Mucosa of descending colon (tissue), 3 donors: ENCODE measurements around the gene MSANTD1. TPM values are rescaled to one million over a fixed set of nuclear protein-coding genes. Genes with fewer than 3 reads are reported as not detected.

ENCODE experiments used
- ATAC-seq: fragments of 200-7000 bp; cut with Tn5 transposase; one replicate; pipeline ENCODE4 v1.9.1; 2020; ENCODE audit warnings: mild to moderate bottlenecking, moderate library complexity
- DNase-seq, 3 donors: peaks; one replicate each; pipeline ENCODE4 v3.0.0-alpha.2; 2020
- H3K36me3 ChIP-seq: fragments of 200-600 bp; one replicate; pipeline ENCODE4 v1.8.0; 2021; ENCODE audit warnings: low read depth, mild to moderate bottlenecking
- H3K4me1 ChIP-seq: fragments of 200-600 bp; one replicate; pipeline ENCODE4 v1.8.0; 2021; ENCODE audit warnings: low read depth, mild to moderate bottlenecking
- H3K4me3 ChIP-seq: fragments of 200-600 bp; one replicate; pipeline ENCODE4 v1.8.0; 2021; ENCODE audit warnings: mild to moderate bottlenecking
- H3K9me3 ChIP-seq: fragments of 200-600 bp; one replicate; pipeline ENCODE4 v1.8.0; 2021; ENCODE audit warnings: mild to moderate bottlenecking
- intact Hi-C, 2 donors: fragments of 100-400 bp; cut with DNase I in 1 of 2; cut with micrococcal nuclease in 1 of 2; formaldehyde crosslinking; loops; one replicate each; pipeline versions ENCODE4 v1.11.0 to v1.11.1; 2022; cut with DNase I, micrococcal nuclease
- total RNA-seq, 3 donors: library from RNA; stranded (reverse); fragmentation: NEBNext Ultra II Directional in 2 of 3; extraction: Animal tissue kit (Norgen Biotek cat#: 25700) in 2 of 3; gene quantifications; one replicate each; pipeline versions ENCODE4 v1.2.1 to v1.2.4, GENCODE V29; 2021 to 2023
- TF ChIP-seq, protein P1 (sequence below): fragments of 200-600 bp; IDR thresholded peaks from one replicate; pipeline ENCODE4 v1.8.0; 2022; ENCODE audit warnings: antibody characterized with exemption, mild to moderate bottlenecking
- donor health status: DM: no; HTN: no; CAD: no; lungs with moderate emphysema.
- donor health status: DM: no; HTN: no; CAD: no.
- donor health status: DM: no; HTN: yes; CAD: no.

Gene MSANTD1
- total RNA-seq, 3 donors from 2014 or later = 0.58 to 1.3 (median 0.69) TPM

DNA sequence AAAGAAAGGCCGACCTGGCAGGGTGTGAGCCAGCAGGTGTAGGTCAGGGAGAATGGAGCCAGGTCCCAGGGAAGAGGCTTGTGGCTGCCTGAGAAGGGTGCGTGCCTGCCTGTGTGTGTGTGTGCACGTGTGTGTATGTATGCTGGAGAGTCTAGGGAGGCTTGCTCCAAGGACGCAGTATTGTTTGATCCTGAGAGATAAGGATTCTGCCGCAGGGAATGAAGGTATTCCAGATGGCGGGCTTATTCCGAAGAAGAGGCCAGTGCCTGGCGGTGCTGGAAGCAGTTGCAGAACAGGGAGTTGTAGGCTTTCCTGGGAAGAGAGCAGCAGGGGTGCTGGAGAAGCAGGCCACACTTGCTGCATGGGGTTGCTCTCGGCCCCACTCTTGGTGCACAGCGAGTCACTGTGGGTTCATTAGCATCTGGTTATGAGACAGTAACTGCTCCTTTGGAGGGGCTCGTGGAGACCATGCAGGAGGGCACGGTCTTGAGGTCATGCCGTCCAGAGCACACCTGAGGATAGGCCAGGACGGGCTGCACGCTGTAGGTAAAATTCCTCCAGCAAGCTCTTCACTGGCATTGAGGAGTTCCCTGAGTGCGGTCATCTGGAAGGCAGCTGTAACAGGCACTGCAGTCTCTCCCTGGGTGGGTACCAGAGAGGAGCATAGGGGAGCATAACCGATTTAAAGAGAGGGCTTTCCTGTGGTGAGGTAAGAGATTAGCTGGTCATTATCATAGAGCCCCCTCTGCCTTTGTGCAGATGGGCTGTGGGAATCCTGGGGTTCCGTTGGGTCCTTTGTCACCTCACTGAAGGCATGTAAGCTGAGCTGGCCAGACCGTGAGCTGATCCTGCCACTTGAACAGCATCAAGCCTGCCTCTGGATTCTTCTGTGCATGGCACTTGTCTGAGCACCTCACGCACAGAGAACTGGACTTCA lies 29.9 kb upstream of the MSANTD1 start:
- TF ChIP-seq, protein P1, sequence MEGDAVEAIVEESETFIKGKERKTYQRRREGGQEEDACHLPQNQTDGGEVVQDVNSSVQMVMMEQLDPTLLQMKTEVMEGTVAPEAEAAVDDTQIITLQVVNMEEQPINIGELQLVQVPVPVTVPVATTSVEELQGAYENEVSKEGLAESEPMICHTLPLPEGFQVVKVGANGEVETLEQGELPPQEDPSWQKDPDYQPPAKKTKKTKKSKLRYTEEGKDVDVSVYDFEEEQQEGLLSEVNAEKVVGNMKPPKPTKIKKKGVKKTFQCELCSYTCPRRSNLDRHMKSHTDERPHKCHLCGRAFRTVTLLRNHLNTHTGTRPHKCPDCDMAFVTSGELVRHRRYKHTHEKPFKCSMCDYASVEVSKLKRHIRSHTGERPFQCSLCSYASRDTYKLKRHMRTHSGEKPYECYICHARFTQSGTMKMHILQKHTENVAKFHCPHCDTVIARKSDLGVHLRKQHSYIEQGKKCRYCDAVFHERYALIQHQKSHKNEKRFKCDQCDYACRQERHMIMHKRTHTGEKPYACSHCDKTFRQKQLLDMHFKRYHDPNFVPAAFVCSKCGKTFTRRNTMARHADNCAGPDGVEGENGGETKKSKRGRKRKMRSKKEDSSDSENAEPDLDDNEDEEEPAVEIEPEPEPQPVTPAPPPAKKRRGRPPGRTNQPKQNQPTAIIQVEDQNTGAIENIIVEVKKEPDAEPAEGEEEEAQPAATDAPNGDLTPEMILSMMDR = no peak
- ATAC-seq = no peak
- intact Hi-C loops = no loop called here
- Histone ChIP-seq H3K9me3 (no peaks in the 10 kb centered on the region), H3K4me1 (no peaks in the 10 kb centered on the region), H3K36me3 (peaks cover 11% of the 10 kb centered on the region), H3K4me3 (no peak overlapping the region)
- DNase-seq = no peak

DNA sequence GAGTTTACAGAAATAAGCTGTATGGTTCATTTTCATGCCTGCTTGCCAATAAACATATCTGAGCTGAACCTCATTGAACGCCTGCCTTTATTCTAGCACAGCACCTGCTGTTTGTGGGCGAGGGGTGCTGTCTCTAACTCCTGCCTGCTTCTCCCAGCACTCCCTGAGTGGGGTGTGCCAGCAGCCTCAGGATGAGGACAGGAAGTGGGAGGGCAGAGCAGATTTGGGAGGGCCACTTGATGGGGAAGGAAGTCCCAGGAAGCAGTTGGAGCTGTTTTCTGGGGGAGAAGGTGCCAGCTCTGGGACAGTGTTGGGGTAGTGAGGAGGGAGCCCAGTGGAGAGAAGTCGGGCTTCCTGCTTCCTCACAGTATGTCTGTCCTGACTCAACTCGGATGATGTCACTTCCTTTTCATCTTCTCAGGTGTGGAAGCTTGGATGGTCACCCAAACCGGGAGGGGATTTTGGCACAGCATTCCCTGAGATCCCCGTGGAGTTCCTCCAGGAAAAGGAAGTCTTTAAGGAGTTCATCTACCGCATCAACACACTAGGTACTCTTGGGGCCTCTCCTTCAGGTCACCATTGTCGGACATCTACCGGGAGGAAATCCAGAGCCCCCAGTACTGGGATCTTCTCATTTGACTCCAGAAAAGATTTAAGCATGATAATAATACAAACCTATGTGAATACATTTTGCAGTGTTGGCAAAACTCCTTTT lies 29.0 kb upstream of the MSANTD1 start:
- ATAC-seq (no peak), DNase-seq (no peak)
- no peak overlapping the region for H3K4me3 ChIP-seq
- no peaks in the 10 kb centered on the region for H3K4me1 ChIP-seq
- intact Hi-C loops = no loop called here
- peaks cover 10% of the 10 kb centered on the region for H3K36me3 ChIP-seq
- H3K9me3 ChIP-seq = no peaks in the 10 kb centered on the region
- TF ChIP-seq, protein P1 = no peak

- intact Hi-C loops = no loop called here
- DNase-seq (no peak), ATAC-seq (no peak)
- Histone ChIP-seq H3K4me3 (no peak overlapping the region), H3K4me1 (no peaks in the 10 kb centered on the region), H3K36me3 (peaks cover 7% of the 10 kb centered on the region), H3K9me3 (no peaks in the 10 kb centered on the region)
- TF ChIP-seq, protein P1 = no peak
Measured at GRCh38 chr4:3220476-3221183, 28.3 kb upstream of the MSANTD1 start.

GRCh38 chr4:3221184-3221494 lies 27.8 kb upstream of the MSANTD1 start:
- H3K36me3 ChIP-seq = peaks cover 7% of the 10 kb centered on the region
- intact Hi-C loops = no loop called here
- DNase-seq (peak in 1 of 3 donors; percentile 26), ATAC-seq (no peak)
- no peaks in the 10 kb centered on the region for H3K4me1 ChIP-seq
- no peaks in the 10 kb centered on the region for H3K9me3 ChIP-seq
- no peak overlapping the region for H3K4me3 ChIP-seq
- TF ChIP-seq, protein P1 = no peak

- intact Hi-C loops = no loop called here
- Histone ChIP-seq H3K36me3 (peaks cover 7% of the 10 kb centered on the region), H3K4me1 (no peaks in the 10 kb centered on the region), H3K4me3 (no peak overlapping the region), H3K9me3 (no peaks in the 10 kb centered on the region)
- TF ChIP-seq, protein P1 = no peak
- DNase-seq (peak in 1 of 3 donors; percentile 28), ATAC-seq (no peak)
Measured at GRCh38 chr4:3221996-3222395, 27.0 kb upstream of the MSANTD1 start.
